CD14-positive monocyte (primary cell): ENCODE measurements around the gene STK32C. TPM values are rescaled to one million over a fixed set of nuclear protein-coding genes. Genes with fewer than 3 reads are reported as not detected.

Experiments
- DNase-seq, 3 donors: peaks; one replicate each; pipeline ENCODE4 v3.0.0-alpha.2; 2011 to 2022
- H2AFZ ChIP-seq: 2 replicates; pipeline ENCODE4 v1.6.0; 2012; ENCODE audit warnings: mild to moderate bottlenecking, low read depth, low read length, inconsistent platforms; ENCODE audit not compliant: insufficient read depth, poor library complexity, severe bottlenecking
- H3K27ac ChIP-seq, 2 donors: 1 replicate in 1 of 2; 2 replicates in 1 of 2; pipeline ENCODE4 v1.5.1; 2012 to 2013; ENCODE audit warnings: low read length in 2 of 2, control low read depth in 1 of 2, inconsistent platforms in 1 of 2, low read depth in 1 of 2, mild to moderate bottlenecking in 1 of 2
- H3K27me3 ChIP-seq, 2 donors: one replicate each; pipeline versions ENCODE4 v1.6.0 to v1.6.1; 2011 to 2013; ENCODE audit warnings: low read length in 2 of 2; ENCODE audit not compliant: control insufficient read depth in 2 of 2, insufficient read depth in 2 of 2
- H3K36me3 ChIP-seq, 2 donors: replicated peaks in 1 of 2; 1 replicate in 1 of 2; 2 replicates in 1 of 2; pipeline versions ENCODE4 v1.5.1 to v1.6.1; 2012 to 2013; ENCODE audit warnings: low read length in 2 of 2, control low read depth in 1 of 2, inconsistent platforms in 1 of 2, mild to moderate bottlenecking in 1 of 2; ENCODE audit not compliant: insufficient read depth in 2 of 2, control insufficient read depth in 1 of 2
- H3K4me1 ChIP-seq, 2 donors: 1 replicate in 1 of 2; 2 replicates in 1 of 2; pipeline versions ENCODE4 v1.5.1 to v1.6.1; 2012 to 2013; ENCODE audit warnings: low read length in 2 of 2, control low read depth in 1 of 2, inconsistent platforms in 1 of 2, mild to moderate bottlenecking in 1 of 2, moderate library complexity in 1 of 2; ENCODE audit not compliant: insufficient read depth in 2 of 2, control insufficient read depth in 1 of 2
- H3K4me2 ChIP-seq: replicated peaks from 2 replicates; pipeline ENCODE3; 2012; ENCODE audit warnings: low read length, moderate library complexity, mild to moderate bottlenecking; ENCODE audit not compliant: poor library complexity, severe bottlenecking; ENCODE audit errors: extremely low read depth
- H3K4me3 ChIP-seq, 3 experiments: fragments of 200-600 bp in 1 of 3; sonication (generic) in 1 of 3; replicated peaks in 1 of 3; 1 replicate in 2 of 3; 2 replicates in 1 of 3; pipeline ENCODE4 v1.5.1; 2011 to 2013; ENCODE audit warnings: low read length in 3 of 3, mild to moderate bottlenecking in 3 of 3, control low read depth in 2 of 3, low read depth in 2 of 3, inconsistent platforms in 1 of 3, moderate library complexity in 1 of 3
- H3K79me2 ChIP-seq: 2 replicates; pipeline ENCODE4 v1.6.0; 2012; ENCODE audit warnings: mild to moderate bottlenecking, control low read depth, inconsistent platforms, low read length, moderate library complexity; ENCODE audit not compliant: insufficient read depth
- H3K9ac ChIP-seq: 2 replicates; pipeline ENCODE4 v1.6.0; 2017; ENCODE audit warnings: low read length, mild to moderate bottlenecking; ENCODE audit not compliant: insufficient read depth, poor library complexity, severe bottlenecking
- H3K9me3 ChIP-seq, 2 donors: replicated peaks in 1 of 2; 1 replicate in 1 of 2; 2 replicates in 1 of 2; pipeline versions ENCODE4 v1.5.1 to v1.6.1; 2012 to 2013; ENCODE audit warnings: low read length in 2 of 2, control low read depth in 1 of 2; ENCODE audit not compliant: control insufficient read depth in 1 of 2, insufficient read depth in 1 of 2
- H4K20me1 ChIP-seq: 2 replicates; pipeline ENCODE4 v1.6.0; 2012; ENCODE audit warnings: mild to moderate bottlenecking, low read length, control low read depth, moderate library complexity; ENCODE audit not compliant: insufficient read depth
- H3K27ac Mint-ChIP-seq, 7 donors: one replicate each; pipeline ENCODE4 v1.8.0; 2020; ENCODE audit warnings: mild to moderate bottlenecking in 7 of 7, mixed read lengths in 7 of 7, moderate library complexity in 6 of 7, inconsistent platforms in 2 of 7
- H3K27me3 Mint-ChIP-seq, 3 donors: one replicate each; pipeline ENCODE4 v1.8.0; 2021 to 2022; ENCODE audit warnings: low read depth in 3 of 3, mild to moderate bottlenecking in 3 of 3, mixed read lengths in 3 of 3, moderate library complexity in 3 of 3, inconsistent platforms in 1 of 3
- H3K36me3 Mint-ChIP-seq, 2 donors: one replicate each; pipeline ENCODE4 v1.8.0; 2020; ENCODE audit warnings: mixed read lengths in 2 of 2, inconsistent platforms in 1 of 2, mild to moderate bottlenecking in 1 of 2
- H3K4me1 Mint-ChIP-seq: one replicate; pipeline ENCODE4 v1.8.0; 2020; ENCODE audit warnings: mild to moderate bottlenecking, mixed read lengths
- H3K4me3 Mint-ChIP-seq, 2 donors: one replicate each; pipeline ENCODE4 v1.8.0; 2020; ENCODE audit warnings: mild to moderate bottlenecking in 2 of 2, mixed read lengths in 2 of 2, moderate library complexity in 1 of 2
- H3K9me3 Mint-ChIP-seq, 7 donors: one replicate each; pipeline ENCODE4 v1.8.0; 2020 to 2022; ENCODE audit warnings: mixed read lengths in 7 of 7, mild to moderate bottlenecking in 6 of 7, moderate library complexity in 6 of 7, inconsistent platforms in 2 of 7
- WGBS: methylation state at CpG from one replicate; pipeline ENCODE4 v1.1.5; 2013; ENCODE audit warnings: missing lambda C conversion rate; ENCODE audit not compliant: insufficient coverage; 5-methylcytosine and 5-hydroxymethylcytosine counted together
- intact Hi-C, 2 donors: fragments of 100-400 bp; cut with micrococcal nuclease; formaldehyde crosslinking; loops; one replicate each; pipeline versions ENCODE4 v1.15.0 to v1.15.1; 2023
- polyA plus RNA-seq, 3 donors: library from polyadenylated mRNA; depleted of rRNA in 1 of 3; unstranded in 2 of 3; stranded (reverse) in 1 of 3; fragments of 300-500 nt in 2 of 3; fragments of >200 nt in 1 of 3; fragmentation: Illumina TruSeq in 2 of 3; gene quantifications; 1 replicate in 2 of 3; 2 replicates in 1 of 3; pipeline ENCODE4 v1.2.3, GENCODE V29; 2012 to 2021
- TF ChIP-seq, protein P1 (sequence below): fragments of 200-600 bp; IDR thresholded peaks from one replicate; pipeline ENCODE4 v1.8.0; 2022; ENCODE audit warnings: antibody characterized with exemption, mild to moderate bottlenecking

STK32C gene
- polyA plus RNA-seq, 3 donors = 13.6 to 22.8 (median 18.4) TPM

DNA sequence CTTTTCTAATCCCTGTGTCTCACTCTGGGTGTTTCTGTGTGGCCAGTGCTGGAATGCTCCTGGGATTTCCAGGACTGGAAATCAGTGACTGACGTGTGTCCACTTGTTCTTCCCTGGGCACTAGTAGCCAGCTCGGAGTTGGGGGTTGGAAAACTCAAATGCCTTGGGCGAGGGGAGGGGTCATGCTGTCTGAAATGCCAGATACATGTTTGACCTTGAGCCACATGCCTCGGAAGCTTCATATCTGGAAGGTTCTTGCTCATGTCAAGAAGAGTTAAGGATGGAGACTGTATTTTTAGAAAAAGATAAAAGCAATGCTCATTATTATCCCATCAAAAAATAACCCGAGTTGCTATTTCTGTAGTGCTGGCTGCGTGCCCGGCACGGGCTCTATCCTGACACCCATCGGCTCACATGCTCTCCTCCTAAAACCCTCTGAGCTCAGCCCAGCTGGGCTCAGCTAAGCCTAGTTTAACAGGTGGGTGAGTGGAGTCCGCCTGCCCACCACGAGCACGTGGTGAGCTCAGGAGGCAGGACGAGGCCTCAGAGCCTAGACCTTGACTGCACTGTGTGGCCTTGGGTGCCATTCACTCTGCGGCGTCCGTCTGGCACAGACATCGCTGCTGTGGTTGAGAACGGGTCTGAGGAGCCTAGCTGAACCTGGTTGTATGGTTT is 114.6 kb downstream of the STK32C start:
- no peak for DNase-seq
- Histone ChIP-seq H3K9me3 (peaks cover 0 to 10% of the 10 kb centered on the region in 2 donors), H3K27ac (no peak overlapping the region), H3K4me1 (no peaks in the 10 kb centered on the region), H3K79me2 (no peaks in the 10 kb centered on the region), H3K27me3 (peaks cover 5 to 17% of the 10 kb centered on the region in 2 donors), H2AFZ (no peak overlapping the region), H3K9ac (no peak overlapping the region), H4K20me1 (no peaks in the 10 kb centered on the region), H3K36me3 (no peaks in the 10 kb centered on the region), H3K4me3 (no peak overlapping the region), H3K4me2 (no peak overlapping the region)
- TF ChIP-seq, protein P1, sequence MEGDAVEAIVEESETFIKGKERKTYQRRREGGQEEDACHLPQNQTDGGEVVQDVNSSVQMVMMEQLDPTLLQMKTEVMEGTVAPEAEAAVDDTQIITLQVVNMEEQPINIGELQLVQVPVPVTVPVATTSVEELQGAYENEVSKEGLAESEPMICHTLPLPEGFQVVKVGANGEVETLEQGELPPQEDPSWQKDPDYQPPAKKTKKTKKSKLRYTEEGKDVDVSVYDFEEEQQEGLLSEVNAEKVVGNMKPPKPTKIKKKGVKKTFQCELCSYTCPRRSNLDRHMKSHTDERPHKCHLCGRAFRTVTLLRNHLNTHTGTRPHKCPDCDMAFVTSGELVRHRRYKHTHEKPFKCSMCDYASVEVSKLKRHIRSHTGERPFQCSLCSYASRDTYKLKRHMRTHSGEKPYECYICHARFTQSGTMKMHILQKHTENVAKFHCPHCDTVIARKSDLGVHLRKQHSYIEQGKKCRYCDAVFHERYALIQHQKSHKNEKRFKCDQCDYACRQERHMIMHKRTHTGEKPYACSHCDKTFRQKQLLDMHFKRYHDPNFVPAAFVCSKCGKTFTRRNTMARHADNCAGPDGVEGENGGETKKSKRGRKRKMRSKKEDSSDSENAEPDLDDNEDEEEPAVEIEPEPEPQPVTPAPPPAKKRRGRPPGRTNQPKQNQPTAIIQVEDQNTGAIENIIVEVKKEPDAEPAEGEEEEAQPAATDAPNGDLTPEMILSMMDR = no peak
- Mint-ChIP-seq H3K36me3 (peaks cover 0 to 2% of the 10 kb centered on the region in 2 donors), H3K4me3 (no peak overlapping the region), H3K27me3 (peaks cover 17 to 29% (median 25%) of the 10 kb centered on the region in 3 donors), H3K9me3 (peaks cover 0 to 7% (median 2%) of the 10 kb centered on the region in 7 donors), H3K27ac (no peak overlapping the region), H3K4me1 (no peaks in the 10 kb centered on the region)
- 57% methylated on average over 5 of the region's 18 CpGs for WGBS
- intact Hi-C loops = no loop called here

- WGBS = 86% methylated on average over 26 of the region's 28 CpGs
- peaks cover 10 to 24% of the 10 kb centered on the region in 2 donors for H3K27me3 ChIP-seq
- no peak overlapping the region for H3K4me3 ChIP-seq
- H3K9me3 ChIP-seq = peaks cover 0 to 15% of the 10 kb centered on the region in 2 donors
- Mint-ChIP-seq H3K27ac (peak overlapping the region in 1 of 7 donors; percentile 38), H3K27me3 (peaks cover 24 to 36% (median 33%) of the 10 kb centered on the region in 3 donors), H3K9me3 (peaks cover 0 to 12% (median 4%) of the 10 kb centered on the region in 7 donors), H3K4me1 (no peaks in the 10 kb centered on the region), H3K4me3 (no peak overlapping the region), H3K36me3 (peaks cover 0 to 2% of the 10 kb centered on the region in 2 donors)
- no peak for DNase-seq
- peaks cover 4 to 5% of the 10 kb centered on the region in 2 donors for H3K4me1 ChIP-seq
- TF ChIP-seq, protein P1 = no peak
- no peaks in the 10 kb centered on the region for H4K20me1 ChIP-seq
- H3K27ac ChIP-seq = no peak overlapping the region
- intact Hi-C loops = no loop called here
- H2AFZ ChIP-seq = no peak overlapping the region
- no peaks in the 10 kb centered on the region for H3K79me2 ChIP-seq
- no peak overlapping the region for H3K9ac ChIP-seq
- H3K4me2 ChIP-seq = no peak overlapping the region
- no peaks in the 10 kb centered on the region for H3K36me3 ChIP-seq
Observed at GRCh38 chr10:132192076-132192975, 115.4 kb downstream of the STK32C start.
